A549 treated with CORT108297 at 1 μM for 4 hours (cell line): ENCODE measurements around the gene MTHFS. TPM values are rescaled to one million over a fixed set of nuclear protein-coding genes. Genes with fewer than 3 reads are reported as not detected.

Experiments
- total RNA-seq: library from RNA; stranded (reverse); fragments of 200-300 nt; extraction: Qiagen RNA extraction; gene quantifications from 5 replicates; pipeline ENCODE4 v1.2.3, GENCODE V29; 2022

MTHFS gene
- total RNA-seq = 74.4 to 102 TPM (median 80.2 TPM) in 5 replicates

GRCh38 chr15:79896634-79897379, at the start of gene MTHFS:
TSS of gene MTHFS (minus strand) at chr15:79897014. CDS start at chr15:79896988, 26 bp downstream.

Other genes starting within 250 kb of the MTHFS start
- gene BCL2A1, start 74.2 kb upstream of the MTHFS start, total RNA-seq = 11.8 to 18.5 TPM (median 14.3 TPM) in 5 replicates
- gene ZFAND6, start 162.7 kb upstream of the MTHFS start, total RNA-seq = 103 to 127 TPM (median 108 TPM) in 5 replicates